Measurements from ENCODE around the gene MAP2K7. TPM values are rescaled to one million over a fixed set of nuclear protein-coding genes. Genes with fewer than 3 reads are reported as not detected.

Gene MAP2K7
- total RNA-seq, 1 experiment from 2014 or later, result 21.1 TPM

GRCh38 chr19:7904074-7905020, 670 bp downstream of the MAP2K7 start:
- DNase-seq, result peak; percentile 92
- peak overlapping the region; percentile 88 for H3K4me3 ChIP-seq (ENCODE audit: insufficient read depth, low read depth, low read length)
- H3K27me3 ChIP-seq (ENCODE audit: control insufficient read depth, insufficient read depth, low read length), result no peaks in the 10 kb centered on the region; the same call in 1 of the 2 replicates
- no peaks in the 10 kb centered on the region; the same call in 1 of the 2 replicates for H3K36me3 ChIP-seq (replicated peaks; ENCODE audit: control insufficient read depth, insufficient read depth, low read length)

GRCh38 chr19:7905268-7905667, 1.6 kb downstream of the MAP2K7 start:
- DNase-seq, result no peak
- Histone ChIP-seq H3K36me3 (replicated peaks; ENCODE audit: control insufficient read depth, insufficient read depth, low read length) (no peaks in the 10 kb centered on the region; the same call in 1 of the 2 replicates), H3K27me3 (ENCODE audit: control insufficient read depth, insufficient read depth, low read length) (no peaks in the 10 kb centered on the region; the same call in 1 of the 2 replicates), H3K4me3 (ENCODE audit: insufficient read depth, low read depth, low read length) (no peak overlapping the region)

- Histone ChIP-seq H3K4me3 (ENCODE audit: insufficient read depth, low read depth, low read length) (no peak overlapping the region), H3K27me3 (ENCODE audit: control insufficient read depth, insufficient read depth, low read length) (no peaks in the 10 kb centered on the region; the same call in 1 of the 2 replicates), H3K36me3 (replicated peaks; ENCODE audit: control insufficient read depth, insufficient read depth, low read length) (peaks cover 1% of the 10 kb centered on the region; the same call in 1 of the 2 replicates)
- DNase-seq, result no peak
Observed at GRCh38 chr19:7905859-7906258, 2.2 kb downstream of the MAP2K7 start.

GRCh38 chr19:7907122-7907521, 3.4 kb downstream of the MAP2K7 start:
- no peaks in the 10 kb centered on the region; the same call in 1 of the 2 replicates for H3K27me3 ChIP-seq (ENCODE audit: control insufficient read depth, insufficient read depth, low read length)

GRCh38 chr19:7907544-7907943, 3.9 kb downstream of the MAP2K7 start:
- Histone ChIP-seq H3K36me3 (replicated peaks; ENCODE audit: control insufficient read depth, insufficient read depth, low read length) (peaks cover 1% of the 10 kb centered on the region), H3K27me3 (ENCODE audit: control insufficient read depth, insufficient read depth, low read length) (no peaks in the 10 kb centered on the region)
- no peak for DNase-seq

More at GRCh38 chr19:7907122-7907521, 3.4 kb downstream of the MAP2K7 start:
- no peak overlapping the region for H3K4me3 ChIP-seq (ENCODE audit: insufficient read depth, low read depth, low read length)
- H3K36me3 ChIP-seq (replicated peaks; ENCODE audit: control insufficient read depth, insufficient read depth, low read length), result peaks cover 1% of the 10 kb centered on the region; the same call in 1 of the 2 replicates
- DNase-seq, result no peak

GRCh38 chr19:7908078-7908699, 4.5 kb downstream of the MAP2K7 start:
- no peaks in the 10 kb centered on the region for H3K27me3 ChIP-seq (ENCODE audit: control insufficient read depth, insufficient read depth, low read length)
- no peak overlapping the region for H3K4me3 ChIP-seq (ENCODE audit: insufficient read depth, low read depth, low read length)
- no peak for DNase-seq
- H3K36me3 ChIP-seq (replicated peaks; ENCODE audit: control insufficient read depth, insufficient read depth, low read length), result peaks cover 1% of the 10 kb centered on the region

More at GRCh38 chr19:7907544-7907943, 3.9 kb downstream of the MAP2K7 start:
- H3K4me3 ChIP-seq (ENCODE audit: insufficient read depth, low read depth, low read length), result no peak overlapping the region

GRCh38 chr19:7908742-7909461, 5.2 kb downstream of the MAP2K7 start:
- Histone ChIP-seq H3K36me3 (replicated peaks; ENCODE audit: control insufficient read depth, insufficient read depth, low read length) (peaks cover 1% of the 10 kb centered on the region), H3K27me3 (ENCODE audit: control insufficient read depth, insufficient read depth, low read length) (no peaks in the 10 kb centered on the region), H3K4me3 (ENCODE audit: insufficient read depth, low read depth, low read length) (no peak overlapping the region)
- DNase-seq, result peak; percentile 83

GRCh38 chr19:7909471-7910067, 5.9 kb downstream of the MAP2K7 start:
- Histone ChIP-seq H3K36me3 (replicated peaks; ENCODE audit: control insufficient read depth, insufficient read depth, low read length) (peaks cover 1% of the 10 kb centered on the region), H3K27me3 (ENCODE audit: control insufficient read depth, insufficient read depth, low read length) (peaks cover 4% of the 10 kb centered on the region), H3K4me3 (ENCODE audit: insufficient read depth, low read depth, low read length) (no peak overlapping the region)
- no peak for DNase-seq

- H3K36me3 ChIP-seq (replicated peaks; ENCODE audit: control insufficient read depth, insufficient read depth, low read length), result peaks cover 1% of the 10 kb centered on the region
- no peak for DNase-seq
- H3K27me3 ChIP-seq (ENCODE audit: control insufficient read depth, insufficient read depth, low read length), result peaks cover 12% of the 10 kb centered on the region
- no peak overlapping the region for H3K4me3 ChIP-seq (ENCODE audit: insufficient read depth, low read depth, low read length)
Observed at GRCh38 chr19:7910321-7911161, 6.9 kb downstream of the MAP2K7 start.

GRCh38 chr19:7911508-7912143, 7.9 kb downstream of the MAP2K7 start:
- no peak for DNase-seq
- Histone ChIP-seq H3K36me3 (replicated peaks; ENCODE audit: control insufficient read depth, insufficient read depth, low read length) (peaks cover 1% of the 10 kb centered on the region), H3K4me3 (ENCODE audit: insufficient read depth, low read depth, low read length) (no peak overlapping the region), H3K27me3 (ENCODE audit: control insufficient read depth, insufficient read depth, low read length) (peaks cover 22% of the 10 kb centered on the region)

- H3K4me3 ChIP-seq (ENCODE audit: insufficient read depth, low read depth, low read length), result no peak overlapping the region
- peaks cover 1% of the 10 kb centered on the region for H3K36me3 ChIP-seq (replicated peaks; ENCODE audit: control insufficient read depth, insufficient read depth, low read length)
- H3K27me3 ChIP-seq (ENCODE audit: control insufficient read depth, insufficient read depth, low read length), result peaks cover 26% of the 10 kb centered on the region
- no peak for DNase-seq
Observed at GRCh38 chr19:7912144-7912696, 8.5 kb downstream of the MAP2K7 start.

GRCh38 chr19:7912697-7913564, 9.3 kb downstream of the MAP2K7 start:
- DNase-seq, result no peak
- peaks cover 1% of the 10 kb centered on the region for H3K36me3 ChIP-seq (replicated peaks; ENCODE audit: control insufficient read depth, insufficient read depth, low read length)
- peaks cover 33% of the 10 kb centered on the region for H3K27me3 ChIP-seq (ENCODE audit: control insufficient read depth, insufficient read depth, low read length)
- H3K4me3 ChIP-seq (ENCODE audit: insufficient read depth, low read depth, low read length), result no peak overlapping the region

Data from H7 (cell line).